Measurements from ENCODE around the gene ANAPC15.

Gene ANAPC15

DNA sequence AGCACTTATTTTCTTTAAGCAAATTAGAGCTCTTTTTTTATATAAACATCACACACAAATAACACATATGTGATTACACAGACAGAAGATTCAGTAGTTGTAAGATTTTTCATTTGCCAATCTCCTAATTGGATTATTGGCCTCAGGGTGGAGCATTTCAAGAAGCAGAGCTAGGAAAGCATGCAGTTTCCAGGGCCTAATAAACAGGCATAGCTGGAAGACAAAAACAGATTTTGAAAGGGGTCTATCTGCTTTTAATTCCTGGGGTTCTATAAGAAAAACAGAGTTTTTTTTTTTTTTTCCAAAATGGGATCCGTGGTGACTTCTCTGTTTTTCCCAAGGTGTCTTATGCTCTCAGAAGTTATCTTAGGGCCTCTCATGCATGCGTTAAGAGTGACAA is 15.4 kb upstream of the ANAPC15 start:
- Histone ChIP-seq H3K9me3 (ENCODE audit: control insufficient read depth in 2 of 2, low read length in 2 of 2) (no peaks in the 10 kb centered on the region), H3K27me3 (ENCODE audit: control insufficient read depth in 2 of 2, insufficient read depth in 2 of 2, low read length in 2 of 2) (no peaks in the 10 kb centered on the region), H3K4me3 (ENCODE audit: low read length in 2 of 2) (no peak overlapping the region), H3K27ac (ENCODE audit: low read depth in 2 of 2, low read length in 2 of 2) (no peak overlapping the region), H3K36me3 (ENCODE audit: control insufficient read depth in 2 of 2, insufficient read depth in 2 of 2, low read length in 2 of 2) (no peaks in the 10 kb centered on the region), H3K9ac (ENCODE audit: low read depth in 1 of 2, low read length in 2 of 2) (no peak overlapping the region), H3K4me1 (ENCODE audit: control insufficient read depth in 2 of 2, insufficient read depth in 2 of 2, low read length in 2 of 2) (peaks cover 0 to under 1% of the 10 kb centered on the region in 2 donors)

DNA sequence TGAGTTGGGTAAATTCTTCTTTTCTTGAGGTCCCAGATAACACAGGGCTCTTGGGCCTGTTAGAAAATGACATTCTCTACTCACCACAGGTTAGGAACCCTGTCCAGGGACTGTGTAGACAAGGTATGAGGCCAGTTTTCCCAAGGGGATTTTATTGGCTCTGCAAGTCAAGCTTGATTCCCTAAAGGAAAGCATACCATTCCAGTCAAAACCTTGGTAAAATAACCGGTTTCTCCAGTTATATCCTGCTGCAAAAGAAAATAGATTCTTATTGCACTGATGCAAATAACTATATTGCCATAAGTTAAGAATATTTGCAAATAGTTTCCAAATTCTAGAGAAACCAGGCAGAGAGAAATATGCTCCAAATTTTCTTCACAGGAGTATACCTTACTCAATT is 13.5 kb upstream of the ANAPC15 start:
- no peaks in the 10 kb centered on the region for H3K36me3 ChIP-seq (ENCODE audit: control insufficient read depth in 2 of 2, insufficient read depth in 2 of 2, low read length in 2 of 2)
- H3K9ac ChIP-seq (ENCODE audit: low read depth in 1 of 2, low read length in 2 of 2) = no peak overlapping the region
- H3K27ac ChIP-seq (ENCODE audit: low read depth in 2 of 2, low read length in 2 of 2) = no peak overlapping the region
- no peaks in the 10 kb centered on the region for H3K27me3 ChIP-seq (ENCODE audit: control insufficient read depth in 2 of 2, insufficient read depth in 2 of 2, low read length in 2 of 2)
- H3K4me1 ChIP-seq (ENCODE audit: control insufficient read depth in 2 of 2, insufficient read depth in 2 of 2, low read length in 2 of 2) = no peaks in the 10 kb centered on the region
- no peak overlapping the region for H3K4me3 ChIP-seq (ENCODE audit: low read length in 2 of 2)
- H3K9me3 ChIP-seq (ENCODE audit: control insufficient read depth in 2 of 2, low read length in 2 of 2) = no peaks in the 10 kb centered on the region

DNA sequence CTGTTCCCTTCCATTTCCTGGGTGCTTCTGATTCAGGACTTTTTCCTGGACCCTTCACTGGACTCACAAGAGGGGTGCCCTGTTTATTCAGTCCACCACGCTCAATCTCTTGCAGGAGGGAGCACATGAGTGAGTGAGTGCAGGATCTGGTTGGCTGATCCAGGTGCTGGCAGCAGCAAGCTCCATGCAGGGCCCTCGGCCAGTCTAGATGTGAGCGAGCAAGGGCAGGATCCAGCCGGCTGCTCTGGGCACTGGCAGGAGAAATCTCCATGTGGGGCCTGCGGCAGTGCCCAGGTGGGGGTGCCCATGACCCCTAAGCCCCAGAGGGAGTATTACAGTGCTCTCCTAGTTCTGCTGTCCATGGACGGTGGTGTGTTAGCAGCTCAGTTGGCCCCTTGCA is 11.6 kb upstream of the ANAPC15 start:
- H3K4me1 ChIP-seq (ENCODE audit: control insufficient read depth in 2 of 2, insufficient read depth in 2 of 2, low read length in 2 of 2) = no peaks in the 10 kb centered on the region
- no peaks in the 10 kb centered on the region for H3K36me3 ChIP-seq (ENCODE audit: control insufficient read depth in 2 of 2, insufficient read depth in 2 of 2, low read length in 2 of 2)
- H3K27me3 ChIP-seq (ENCODE audit: control insufficient read depth in 2 of 2, insufficient read depth in 2 of 2, low read length in 2 of 2) = no peaks in the 10 kb centered on the region
- H3K9ac ChIP-seq (ENCODE audit: low read depth in 1 of 2, low read length in 2 of 2) = no peak overlapping the region
- no peaks in the 10 kb centered on the region for H3K9me3 ChIP-seq (ENCODE audit: control insufficient read depth in 2 of 2, low read length in 2 of 2)
- H3K27ac ChIP-seq (ENCODE audit: low read depth in 2 of 2, low read length in 2 of 2) = no peak overlapping the region
- no peak overlapping the region for H3K4me3 ChIP-seq (ENCODE audit: low read length in 2 of 2)

DNA sequence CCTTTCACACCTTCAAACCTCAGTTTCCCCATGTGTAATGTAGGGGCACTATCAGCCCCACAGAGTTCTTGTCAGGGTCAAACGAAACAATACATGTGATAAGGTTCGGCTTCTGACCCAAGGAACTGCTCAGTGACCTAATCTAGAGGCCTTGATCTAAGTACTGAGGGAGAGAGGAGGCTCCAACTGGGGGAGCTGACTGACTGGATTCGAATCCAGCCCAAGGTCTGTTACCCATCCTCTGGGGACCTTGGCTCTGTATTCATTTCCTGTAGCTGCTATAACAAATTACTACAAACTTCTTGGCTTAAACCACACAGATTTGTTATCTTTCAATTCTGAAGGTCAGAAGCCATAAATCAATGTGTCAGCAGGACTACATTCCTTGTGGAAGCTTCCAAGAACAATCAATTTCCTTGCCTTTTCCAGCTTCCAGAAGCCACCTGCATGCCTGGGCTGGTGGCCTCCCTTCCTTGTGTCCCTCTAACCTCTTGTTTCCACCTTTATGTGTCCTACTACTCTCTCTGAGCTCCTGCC is 10.7 kb upstream of the ANAPC15 start:
- no peaks in the 10 kb centered on the region for H3K4me1 ChIP-seq (ENCODE audit: control insufficient read depth in 2 of 2, insufficient read depth in 2 of 2, low read length in 2 of 2)
- H3K9me3 ChIP-seq (ENCODE audit: control insufficient read depth in 2 of 2, low read length in 2 of 2) = no peaks in the 10 kb centered on the region
- no peaks in the 10 kb centered on the region for H3K36me3 ChIP-seq (ENCODE audit: control insufficient read depth in 2 of 2, insufficient read depth in 2 of 2, low read length in 2 of 2)
- H3K4me3 ChIP-seq (ENCODE audit: low read length in 2 of 2) = no peak overlapping the region
- H3K27ac ChIP-seq (ENCODE audit: low read depth in 2 of 2, low read length in 2 of 2) = no peak overlapping the region
- no peak overlapping the region for H3K9ac ChIP-seq (ENCODE audit: low read depth in 1 of 2, low read length in 2 of 2)
- H3K27me3 ChIP-seq (ENCODE audit: control insufficient read depth in 2 of 2, insufficient read depth in 2 of 2, low read length in 2 of 2) = no peaks in the 10 kb centered on the region

DNA sequence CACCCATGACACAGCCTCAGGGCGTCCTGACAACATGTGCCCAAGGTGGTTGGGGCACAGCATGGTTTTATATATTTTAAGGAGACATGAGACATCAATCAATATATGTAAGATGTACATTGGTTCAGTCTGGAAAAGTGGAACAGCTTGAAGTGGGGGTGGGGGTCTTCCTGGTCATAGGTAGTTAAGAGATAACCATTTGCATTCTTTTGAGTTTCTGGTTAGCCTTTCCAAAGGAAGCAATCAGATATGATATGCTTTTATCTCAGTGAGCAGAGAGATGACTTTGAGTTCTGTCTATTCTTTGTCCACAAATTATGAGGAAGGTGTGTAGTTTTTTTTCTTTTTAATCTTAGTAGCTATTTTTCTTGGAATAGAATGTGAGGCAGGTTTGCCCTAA is 10.1 kb upstream of the ANAPC15 start:
- Histone ChIP-seq H3K9me3 (ENCODE audit: control insufficient read depth in 2 of 2, low read length in 2 of 2) (no peaks in the 10 kb centered on the region), H3K27me3 (ENCODE audit: control insufficient read depth in 2 of 2, insufficient read depth in 2 of 2, low read length in 2 of 2) (no peaks in the 10 kb centered on the region), H3K9ac (ENCODE audit: low read depth in 1 of 2, low read length in 2 of 2) (no peak overlapping the region), H3K36me3 (ENCODE audit: control insufficient read depth in 2 of 2, insufficient read depth in 2 of 2, low read length in 2 of 2) (no peaks in the 10 kb centered on the region), H3K4me3 (ENCODE audit: low read length in 2 of 2) (no peak overlapping the region), H3K4me1 (ENCODE audit: control insufficient read depth in 2 of 2, insufficient read depth in 2 of 2, low read length in 2 of 2) (no peaks in the 10 kb centered on the region), H3K27ac (ENCODE audit: low read depth in 2 of 2, low read length in 2 of 2) (no peak overlapping the region)

DNA sequence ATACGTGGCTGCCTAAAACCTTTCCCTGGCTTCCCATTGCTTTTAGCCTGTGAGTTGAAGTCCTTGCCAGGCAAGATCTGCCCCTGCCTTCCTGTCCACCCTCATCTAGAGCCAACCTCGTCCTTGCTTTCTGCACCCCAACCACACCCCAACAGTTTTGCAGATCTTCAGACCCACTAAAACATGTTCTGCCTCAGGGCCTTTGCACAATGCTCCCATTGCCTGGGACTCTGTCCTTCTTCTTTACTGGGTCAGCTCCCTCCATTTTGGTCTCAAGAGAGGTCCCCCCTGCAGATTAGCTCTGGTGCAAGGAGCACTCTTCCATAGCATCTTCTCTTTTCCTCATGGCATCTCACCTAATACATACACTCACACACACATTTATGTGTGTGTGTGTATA is 8.4 kb upstream of the ANAPC15 start:
- H3K4me3 ChIP-seq (ENCODE audit: low read length in 2 of 2) = no peak overlapping the region
- H3K36me3 ChIP-seq (ENCODE audit: control insufficient read depth in 2 of 2, insufficient read depth in 2 of 2, low read length in 2 of 2) = no peaks in the 10 kb centered on the region
- H3K27ac ChIP-seq (ENCODE audit: low read depth in 2 of 2, low read length in 2 of 2) = no peak overlapping the region
- no peaks in the 10 kb centered on the region for H3K4me1 ChIP-seq (ENCODE audit: control insufficient read depth in 2 of 2, insufficient read depth in 2 of 2, low read length in 2 of 2)
- H3K9ac ChIP-seq (ENCODE audit: low read depth in 1 of 2, low read length in 2 of 2) = no peak overlapping the region
- H3K9me3 ChIP-seq (ENCODE audit: control insufficient read depth in 2 of 2, low read length in 2 of 2) = no peaks in the 10 kb centered on the region
- no peaks in the 10 kb centered on the region for H3K27me3 ChIP-seq (ENCODE audit: control insufficient read depth in 2 of 2, insufficient read depth in 2 of 2, low read length in 2 of 2)

DNA sequence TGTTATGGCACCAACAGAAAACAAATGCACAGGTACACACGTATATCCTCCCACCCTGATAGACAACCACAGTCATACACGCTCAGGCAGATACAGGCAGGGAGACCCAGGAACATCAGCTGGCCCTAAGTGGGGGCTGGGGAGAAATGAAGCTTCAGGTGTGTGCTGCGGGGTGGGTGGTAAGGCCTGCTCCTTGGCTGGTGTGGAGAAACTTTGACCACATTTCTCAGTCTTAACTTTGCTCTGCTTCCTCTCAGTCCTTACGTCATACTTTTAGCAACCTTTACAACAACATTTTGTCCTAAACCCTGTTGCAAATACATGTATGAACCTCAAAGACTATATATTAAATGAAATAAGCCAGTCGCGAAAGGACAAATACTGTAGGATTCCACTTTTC is 6.7 kb upstream of the ANAPC15 start:
- H3K36me3 ChIP-seq (ENCODE audit: control insufficient read depth in 2 of 2, insufficient read depth in 2 of 2, low read length in 2 of 2) = no peaks in the 10 kb centered on the region
- H3K4me1 ChIP-seq (ENCODE audit: control insufficient read depth in 2 of 2, insufficient read depth in 2 of 2, low read length in 2 of 2) = no peaks in the 10 kb centered on the region
- H3K9me3 ChIP-seq (ENCODE audit: control insufficient read depth in 2 of 2, low read length in 2 of 2) = no peaks in the 10 kb centered on the region
- H3K27ac ChIP-seq (ENCODE audit: low read depth in 2 of 2, low read length in 2 of 2) = peak overlapping the region in 1 of 2 donors; percentile 4
- no peak overlapping the region for H3K9ac ChIP-seq (ENCODE audit: low read depth in 1 of 2, low read length in 2 of 2)
- H3K4me3 ChIP-seq (ENCODE audit: low read length in 2 of 2) = no peak overlapping the region
- H3K27me3 ChIP-seq (ENCODE audit: control insufficient read depth in 2 of 2, insufficient read depth in 2 of 2, low read length in 2 of 2) = no peaks in the 10 kb centered on the region

DNA sequence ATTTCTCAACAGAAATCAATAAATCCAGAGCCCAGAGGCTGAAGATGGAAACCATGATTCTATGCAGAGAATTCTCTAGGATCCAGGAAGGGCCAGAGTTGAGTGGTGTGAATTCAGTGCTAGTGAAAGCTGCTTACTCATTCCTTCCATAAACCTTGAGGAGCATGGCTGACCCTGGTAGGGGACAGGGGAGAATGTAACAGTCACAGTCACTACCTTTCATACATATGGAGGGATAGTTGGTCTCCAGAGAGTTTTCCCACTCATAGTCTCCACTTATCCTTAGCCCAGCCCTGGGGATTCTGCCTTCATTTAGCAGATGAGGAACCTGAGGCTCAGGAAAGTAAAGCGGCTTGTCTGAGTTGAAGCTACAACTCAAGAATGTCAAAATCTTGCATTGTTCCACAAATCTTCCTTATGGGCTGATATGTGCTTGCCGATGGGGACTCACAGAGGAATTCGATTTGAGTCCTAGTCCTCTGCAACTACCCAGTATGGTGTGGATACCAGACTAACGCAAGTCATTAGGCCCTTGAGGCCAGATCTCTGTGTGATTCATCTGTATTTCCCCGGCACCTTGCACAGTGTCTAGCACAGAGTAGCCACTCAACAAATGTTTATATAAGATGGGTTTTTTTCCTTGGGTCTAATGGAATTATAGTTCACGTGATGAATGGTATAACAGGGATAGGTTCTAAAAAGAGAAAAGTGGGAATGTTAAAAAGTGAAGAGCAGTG is 3.7 kb upstream of the ANAPC15 start:
- no peaks in the 10 kb centered on the region for H3K27me3 ChIP-seq (ENCODE audit: control insufficient read depth in 2 of 2, insufficient read depth in 2 of 2, low read length in 2 of 2)
- peaks cover 7 to 11% of the 10 kb centered on the region in 2 donors for H3K4me1 ChIP-seq (ENCODE audit: control insufficient read depth in 2 of 2, insufficient read depth in 2 of 2, low read length in 2 of 2)
- no peak overlapping the region for H3K27ac ChIP-seq (ENCODE audit: low read depth in 2 of 2, low read length in 2 of 2)
- no peak overlapping the region for H3K9ac ChIP-seq (ENCODE audit: low read depth in 1 of 2, low read length in 2 of 2)
- no peak overlapping the region for H3K4me3 ChIP-seq (ENCODE audit: low read length in 2 of 2)
- H3K36me3 ChIP-seq (ENCODE audit: control insufficient read depth in 2 of 2, insufficient read depth in 2 of 2, low read length in 2 of 2) = no peaks in the 10 kb centered on the region
- H3K9me3 ChIP-seq (ENCODE audit: control insufficient read depth in 2 of 2, low read length in 2 of 2) = no peaks in the 10 kb centered on the region

DNA sequence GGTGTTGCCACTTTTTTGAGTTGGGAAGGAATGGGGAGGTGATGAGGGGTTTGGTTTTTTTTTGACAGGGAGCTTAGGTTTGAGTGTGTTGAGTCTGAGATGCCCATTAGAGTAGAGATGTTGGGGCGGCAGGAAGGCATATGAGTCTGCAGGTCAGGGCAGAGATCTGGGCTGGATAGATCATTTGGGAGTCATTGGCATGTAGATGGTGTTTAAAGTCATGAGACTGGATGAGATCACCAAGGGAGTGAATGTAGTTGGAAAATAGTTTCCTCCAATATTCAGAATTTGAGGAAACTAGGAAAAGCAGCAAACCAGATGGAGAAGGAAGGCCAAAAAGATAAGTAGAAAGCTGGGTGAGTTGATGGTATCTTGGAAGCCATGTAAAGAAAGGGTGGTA is 2.1 kb upstream of the ANAPC15 start:
- no peak overlapping the region for H3K9ac ChIP-seq (ENCODE audit: low read depth in 1 of 2, low read length in 2 of 2)
- H3K27me3 ChIP-seq (ENCODE audit: control insufficient read depth in 2 of 2, insufficient read depth in 2 of 2, low read length in 2 of 2) = no peaks in the 10 kb centered on the region
- H3K4me1 ChIP-seq (ENCODE audit: control insufficient read depth in 2 of 2, insufficient read depth in 2 of 2, low read length in 2 of 2) = peaks cover 8 to 14% of the 10 kb centered on the region in 2 donors
- no peak overlapping the region for H3K4me3 ChIP-seq (ENCODE audit: low read length in 2 of 2)
- no peaks in the 10 kb centered on the region for H3K9me3 ChIP-seq (ENCODE audit: control insufficient read depth in 2 of 2, low read length in 2 of 2)
- peaks cover 0 to 4% of the 10 kb centered on the region in 2 donors for H3K36me3 ChIP-seq (ENCODE audit: control insufficient read depth in 2 of 2, insufficient read depth in 2 of 2, low read length in 2 of 2)
- H3K27ac ChIP-seq (ENCODE audit: low read depth in 2 of 2, low read length in 2 of 2) = no peak overlapping the region

DNA sequence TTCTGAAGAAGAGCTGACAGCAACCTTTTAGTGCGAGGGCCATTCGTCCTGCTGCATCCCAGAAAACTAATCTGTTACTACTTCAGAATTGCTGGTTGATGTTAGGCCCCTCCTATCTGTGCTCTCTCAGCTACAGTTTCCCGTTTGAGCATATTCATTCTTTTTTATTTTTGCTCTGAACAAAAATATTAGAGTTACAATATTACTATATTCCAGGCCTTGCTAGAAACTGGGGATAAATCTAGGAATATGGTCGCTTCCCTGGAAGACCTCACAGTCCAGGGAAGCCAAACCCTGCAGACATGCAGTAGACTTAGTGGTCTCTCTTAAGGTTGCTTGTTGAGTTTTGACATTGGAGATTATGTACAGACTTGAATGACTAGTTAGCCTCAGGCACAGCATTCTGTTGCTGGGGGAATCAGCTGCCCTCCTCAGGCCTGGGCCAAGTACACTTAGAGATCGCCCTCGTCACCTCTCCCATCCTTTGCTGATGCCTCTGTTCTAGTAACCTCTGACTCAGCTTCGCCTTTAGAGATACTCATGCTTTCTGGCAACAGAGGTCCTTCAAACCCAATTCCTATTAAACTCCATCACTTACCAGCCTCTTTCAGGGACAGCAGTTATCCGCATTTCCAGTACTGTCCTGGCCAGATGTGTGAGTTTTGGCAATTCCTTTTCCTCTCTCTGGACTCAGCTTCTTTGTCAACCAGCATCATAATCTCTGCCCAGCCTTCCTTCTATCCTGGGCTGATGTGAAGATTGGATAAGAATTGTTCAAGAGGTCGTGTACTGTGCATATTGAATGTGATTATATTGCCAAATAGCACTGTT is 698 bp upstream of the ANAPC15 start:
- H3K9ac ChIP-seq (ENCODE audit: low read depth in 1 of 2, low read length in 2 of 2) = peak overlapping the region; percentile 91 to 95
- peaks cover 8 to 14% of the 10 kb centered on the region in 2 donors for H3K4me1 ChIP-seq (ENCODE audit: control insufficient read depth in 2 of 2, insufficient read depth in 2 of 2, low read length in 2 of 2)
- H3K4me3 ChIP-seq (ENCODE audit: low read length in 2 of 2) = peak overlapping the region; percentile 94 to 96
- peak overlapping the region; percentile 96 to 99 for H3K27ac ChIP-seq (ENCODE audit: low read depth in 2 of 2, low read length in 2 of 2)
- H3K9me3 ChIP-seq (ENCODE audit: control insufficient read depth in 2 of 2, low read length in 2 of 2) = no peaks in the 10 kb centered on the region
- H3K27me3 ChIP-seq (ENCODE audit: control insufficient read depth in 2 of 2, insufficient read depth in 2 of 2, low read length in 2 of 2) = no peaks in the 10 kb centered on the region
- peaks cover 0 to 9% of the 10 kb centered on the region in 2 donors for H3K36me3 ChIP-seq (ENCODE audit: control insufficient read depth in 2 of 2, insufficient read depth in 2 of 2, low read length in 2 of 2)

All from mucosa of rectum (tissue), 2 donors.